ENCODE measurements around the gene SERPINB8. TPM values are rescaled to one million over a fixed set of nuclear protein-coding genes. Genes with fewer than 3 reads are reported as not detected.
"Not testable (repeated sequence)": the region's sequence is repeated elsewhere in the genome, so short reads cannot be mapped to it uniquely, and the experiment has no call there.

The SERPINB8 gene, protein sequence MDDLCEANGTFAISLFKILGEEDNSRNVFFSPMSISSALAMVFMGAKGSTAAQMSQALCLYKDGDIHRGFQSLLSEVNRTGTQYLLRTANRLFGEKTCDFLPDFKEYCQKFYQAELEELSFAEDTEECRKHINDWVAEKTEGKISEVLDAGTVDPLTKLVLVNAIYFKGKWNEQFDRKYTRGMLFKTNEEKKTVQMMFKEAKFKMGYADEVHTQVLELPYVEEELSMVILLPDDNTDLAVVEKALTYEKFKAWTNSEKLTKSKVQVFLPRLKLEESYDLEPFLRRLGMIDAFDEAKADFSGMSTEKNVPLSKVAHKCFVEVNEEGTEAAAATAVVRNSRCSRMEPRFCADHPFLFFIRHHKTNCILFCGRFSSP
- total RNA-seq = 19.5 and 20.6 TPM in 2 replicates

DNA sequence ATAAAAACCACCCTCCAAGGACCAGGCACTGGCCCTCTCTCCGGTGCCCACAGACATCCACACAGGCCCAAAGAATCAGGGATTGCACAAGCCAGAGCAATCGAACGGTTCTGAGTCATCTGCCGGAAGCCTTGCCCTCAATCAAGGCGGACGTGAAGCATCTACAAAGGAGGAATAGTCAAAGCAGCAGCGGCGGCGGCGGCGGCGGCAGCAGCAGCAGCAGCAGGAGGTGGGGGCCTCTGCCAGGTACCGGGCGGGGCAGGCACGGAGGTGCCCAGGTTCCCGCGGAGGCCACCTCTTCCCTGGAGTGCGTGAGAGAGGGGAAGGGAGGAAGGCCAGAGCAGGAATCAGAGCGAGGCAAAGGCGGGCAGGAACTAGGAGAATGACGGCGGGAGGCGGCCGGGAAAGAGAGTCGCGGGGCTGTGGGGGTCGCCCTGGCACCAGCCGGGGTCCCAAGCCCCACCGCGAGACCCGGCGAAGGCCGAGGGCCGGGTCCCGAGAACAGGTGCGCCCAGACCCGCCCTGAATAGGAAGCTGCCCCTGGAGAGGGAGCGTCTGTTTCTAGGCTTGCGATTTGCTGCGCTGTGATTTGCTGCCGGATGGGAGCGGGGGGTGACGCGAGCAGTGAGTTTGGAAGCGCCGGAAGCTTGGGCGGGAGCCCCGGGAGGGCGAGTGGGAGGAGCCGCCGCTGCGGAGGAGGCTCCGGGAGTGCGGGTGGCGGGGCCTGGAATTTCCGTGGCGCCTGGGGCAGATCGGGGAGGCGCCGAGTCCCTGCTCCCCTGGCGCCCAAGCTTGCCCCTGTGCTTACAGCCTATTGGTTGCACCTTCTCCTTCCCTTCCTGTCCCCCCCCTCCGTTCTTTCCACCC, at the start of gene SERPINB8:
Gene SERPINB8 (plus strand): TSS at position 140 of the 867 bp plus-strand sequence. CDS start 8,228 bp downstream, outside the sequence.
- intact Hi-C loops (cut with micrococcal nuclease) = loop anchor here (1.0 to 10.0 kb wide), 9 partner anchors 9 to 1785 kb away; partner anchors contain the start of genes HMSD, PHLPP1, PIGN and RELCH

- intact Hi-C loops (cut with micrococcal nuclease) = no loop called here
Measured at GRCh38 chr18:63922049-63922448, 47.8 kb upstream of the SERPINB8 start.

GRCh38 chr18:63924551-63924950, 45.3 kb upstream of the SERPINB8 start:
- intact Hi-C loops (cut with micrococcal nuclease) = no loop called here

DNA sequence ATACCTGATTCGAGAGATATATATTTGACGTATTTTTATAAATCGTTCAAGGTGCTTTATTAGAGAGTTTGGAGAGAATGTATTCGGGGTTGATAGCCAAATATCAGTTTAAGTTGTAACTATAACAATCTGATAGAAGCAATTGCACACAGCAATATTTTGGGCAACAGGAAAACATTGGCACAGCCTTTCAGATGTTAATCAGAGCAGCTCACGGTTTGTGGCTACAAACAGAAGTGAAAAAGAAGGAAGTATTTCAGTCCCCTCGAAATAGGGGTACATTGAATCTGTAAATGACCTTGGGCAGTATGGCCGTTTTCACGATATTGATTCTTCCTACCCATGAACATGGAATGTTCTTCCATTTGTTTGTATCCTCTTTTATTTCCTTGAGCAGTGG, 41.5 kb upstream of the SERPINB8 start:
- intact Hi-C loops (cut with micrococcal nuclease) = no loop called here

DNA sequence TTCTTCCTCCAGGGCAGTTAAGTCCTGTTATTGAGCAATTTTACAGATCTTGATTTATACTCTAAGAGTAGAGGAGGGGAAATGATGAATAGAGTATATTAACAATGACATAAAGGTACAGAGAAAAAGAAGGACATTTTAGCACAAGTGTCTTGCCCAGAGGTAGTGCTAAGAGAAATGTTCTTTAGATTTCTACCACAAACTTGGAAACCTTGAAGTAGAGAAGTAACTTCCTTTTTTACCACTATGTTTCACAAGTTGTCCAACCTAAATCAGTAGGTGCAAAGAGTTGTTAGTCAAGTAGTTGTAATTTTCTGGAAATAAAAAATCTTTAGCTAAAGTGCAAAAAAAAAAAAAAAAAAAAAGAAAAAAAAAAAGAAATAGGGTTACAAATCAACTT, 40.5 kb upstream of the SERPINB8 start:
- intact Hi-C loops (cut with micrococcal nuclease) = not testable (repeated sequence)

- intact Hi-C loops (cut with micrococcal nuclease) = no loop called here
Measured at GRCh38 chr18:63930773-63931354, 39.0 kb upstream of the SERPINB8 start.

DNA sequence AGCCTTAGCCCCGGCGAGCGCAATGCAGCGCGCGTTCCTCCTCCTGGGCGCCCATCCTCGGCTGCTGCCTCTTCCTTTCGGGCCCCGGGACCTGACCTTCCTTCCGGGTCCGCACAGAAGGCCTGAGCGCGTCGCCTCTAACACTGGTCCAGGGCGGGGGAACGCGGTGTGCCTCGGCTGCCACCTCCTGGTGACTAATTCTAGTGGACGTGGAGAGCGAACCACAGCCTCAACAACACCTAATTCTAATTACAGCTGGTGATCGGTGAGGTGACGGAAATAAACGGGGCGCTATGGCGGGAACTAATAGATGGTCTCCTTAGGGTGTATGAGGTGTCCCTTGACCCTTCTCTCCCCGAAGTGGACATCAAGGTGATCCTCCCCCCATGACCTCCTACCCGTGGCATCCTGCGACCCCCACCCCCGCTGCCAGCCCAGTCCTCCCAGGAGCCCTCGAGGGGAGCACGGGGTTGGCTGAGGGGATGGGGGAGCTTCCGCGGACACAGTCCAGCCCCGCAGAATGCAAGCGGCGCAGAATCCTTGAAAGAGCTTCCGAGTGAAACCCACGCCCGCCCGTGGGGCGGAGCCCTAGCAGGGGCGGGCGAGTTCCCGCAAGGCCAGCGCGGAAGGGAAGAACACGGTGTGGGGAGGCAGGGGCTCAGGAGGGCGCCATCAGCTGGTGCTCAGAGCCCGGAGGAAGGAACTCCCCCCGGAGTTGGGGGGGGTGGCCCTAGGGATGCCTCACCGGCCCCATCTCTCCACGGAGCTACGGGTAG, 33.5 kb upstream of the SERPINB8 start:
- intact Hi-C loops (cut with micrococcal nuclease) = loop anchor here (1.0 kb wide), 6 partner anchors 13 to 418 kb away; partner anchors contain the start of genes HMSD and SERPINB8

GRCh38 chr18:63936932-63937393, 32.9 kb upstream of the SERPINB8 start:
- intact Hi-C loops (cut with micrococcal nuclease) = loop anchor here (1.0 kb wide), 6 partner anchors 12 to 419 kb away; partner anchors contain the start of genes HMSD and SERPINB8

- intact Hi-C loops (cut with micrococcal nuclease) = loop anchor here (10.0 kb wide), 1 partner anchor 1225 kb away; the partner anchor contains the start of gene PHLPP1
Measured at GRCh38 chr18:63940008-63940407, 29.9 kb upstream of the SERPINB8 start.

GRCh38 chr18:63940543-63941050, 29.3 kb upstream of the SERPINB8 start:
- intact Hi-C loops (cut with micrococcal nuclease) = loop anchor here (10.0 kb wide), 1 partner anchor 1226 kb away; the partner anchor contains the start of gene PHLPP1

DNA sequence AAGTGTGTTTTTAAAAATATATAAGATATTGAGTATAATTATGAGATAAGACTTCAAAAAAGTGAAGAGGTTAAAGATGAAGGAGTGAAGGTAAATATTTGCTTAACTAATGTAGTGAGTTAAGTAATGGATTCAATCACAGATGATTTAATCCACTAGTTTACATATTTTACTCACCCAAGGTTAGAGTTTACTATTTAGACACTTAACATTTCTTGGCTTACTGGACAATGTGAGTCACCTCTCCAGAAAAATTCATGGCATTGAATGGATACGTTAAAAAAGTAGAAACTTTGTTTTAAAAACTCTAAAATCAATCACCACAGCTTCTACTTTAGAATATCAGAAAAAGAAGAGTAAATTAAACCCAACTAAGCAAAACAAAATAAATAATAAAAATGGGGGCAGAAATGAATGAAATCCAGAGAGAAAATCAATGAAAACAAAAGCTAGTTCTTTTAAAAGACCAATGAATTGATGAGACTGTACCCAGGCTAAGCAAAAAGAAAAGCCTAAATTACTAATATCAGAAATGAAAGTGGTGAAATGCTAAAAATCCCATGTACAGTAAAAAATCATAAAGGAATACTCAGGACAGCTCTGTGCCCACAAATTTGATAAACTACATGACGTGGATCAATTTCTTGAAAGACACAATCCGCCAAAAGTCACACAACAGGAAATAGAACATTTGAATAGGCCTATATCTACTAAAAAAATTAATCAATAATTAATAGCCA, 22.7 kb upstream of the SERPINB8 start:
- intact Hi-C loops (cut with micrococcal nuclease) = loop anchor here (10.0 kb wide), 1 partner anchor 1232 kb away; the partner anchor contains the start of gene PHLPP1

- intact Hi-C loops (cut with micrococcal nuclease) = loop anchor here (1.0 to 10.0 kb wide), 4 partner anchors 13 to 1234 kb away; partner anchors contain the start of genes PHLPP1 and SERPINB8
Measured at GRCh38 chr18:63949068-63949737, 20.7 kb upstream of the SERPINB8 start, which contains the start of gene HMSD. Gene HMSD, plus strand, starts transcription at chr18:63949301. Its CDS starts 4,155 bp downstream, at chr18:63953456.

DNA sequence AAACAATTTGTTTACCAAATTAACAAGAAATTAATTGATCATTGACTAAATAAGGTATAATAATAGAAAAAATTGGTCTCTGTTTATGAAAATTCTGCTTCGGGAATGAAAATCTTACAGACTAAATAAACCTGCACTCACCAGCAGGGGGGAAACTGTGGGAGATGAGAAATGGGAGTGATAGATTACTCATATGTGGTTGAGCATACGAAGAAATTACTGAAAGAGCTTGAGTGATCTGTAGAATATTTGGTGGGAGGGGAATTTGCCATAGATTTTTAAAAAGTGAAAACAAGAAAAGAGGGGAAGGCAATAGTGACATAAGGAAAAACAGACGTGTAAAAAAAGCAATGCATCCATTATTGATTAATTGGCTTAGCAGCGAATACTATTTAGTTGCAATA, 18.6 kb upstream of the SERPINB8 start:
- intact Hi-C loops (cut with micrococcal nuclease) = no loop called here

DNA sequence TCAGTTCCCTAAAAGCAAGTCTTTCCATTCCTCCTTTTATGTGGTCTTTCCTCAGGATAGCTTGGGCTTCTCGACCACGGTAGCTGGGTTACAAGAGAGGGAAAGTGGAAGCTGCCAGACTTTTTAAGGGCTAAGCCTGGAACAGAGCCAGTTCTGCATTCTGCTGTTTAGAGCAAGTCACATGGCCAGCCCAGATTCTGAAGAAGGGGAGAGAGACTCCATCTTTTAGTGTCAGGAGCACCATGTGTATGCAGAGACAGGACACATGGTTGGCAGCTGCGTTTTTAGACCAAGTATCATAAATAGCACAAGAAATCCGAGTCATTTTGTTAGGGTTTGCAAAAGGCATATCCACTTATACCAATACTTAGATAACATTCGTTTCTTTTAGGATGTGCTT, 16.1 kb upstream of the SERPINB8 start:
- intact Hi-C loops (cut with micrococcal nuclease) = no loop called here

GRCh38 chr18:63956755-63957154, 13.1 kb upstream of the SERPINB8 start:
- intact Hi-C loops (cut with micrococcal nuclease) = no loop called here

- intact Hi-C loops (cut with micrococcal nuclease) = no loop called here
Measured at GRCh38 chr18:63960891-63961290, 9.0 kb upstream of the SERPINB8 start.

DNA sequence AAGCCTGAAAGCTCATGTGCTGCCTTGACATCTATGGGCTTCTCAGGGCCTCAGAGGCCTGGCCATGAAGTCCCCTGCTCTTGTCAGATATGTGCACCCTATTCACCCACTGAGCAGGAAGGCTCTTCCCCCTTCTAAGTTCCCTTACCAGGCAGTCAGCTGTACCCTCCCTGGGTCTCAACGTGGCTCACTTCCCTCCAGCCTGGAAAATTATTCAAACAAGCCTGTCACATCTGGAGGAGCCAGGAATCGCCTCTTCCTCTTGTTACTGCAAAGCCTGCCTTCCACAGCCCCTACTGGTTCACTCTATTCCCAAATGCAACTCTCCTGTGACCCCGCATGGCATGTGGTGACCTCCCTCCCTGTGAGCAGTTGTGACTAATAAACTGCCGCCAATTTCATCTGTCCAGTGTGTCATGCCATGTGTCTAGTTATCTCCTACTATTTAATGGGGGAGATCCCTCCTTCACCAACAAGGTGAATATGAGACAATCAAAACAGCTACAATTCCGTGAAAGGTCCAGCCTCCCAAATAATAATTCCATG, 8.4 kb upstream of the SERPINB8 start:
- intact Hi-C loops (cut with micrococcal nuclease) = no loop called here

DNA sequence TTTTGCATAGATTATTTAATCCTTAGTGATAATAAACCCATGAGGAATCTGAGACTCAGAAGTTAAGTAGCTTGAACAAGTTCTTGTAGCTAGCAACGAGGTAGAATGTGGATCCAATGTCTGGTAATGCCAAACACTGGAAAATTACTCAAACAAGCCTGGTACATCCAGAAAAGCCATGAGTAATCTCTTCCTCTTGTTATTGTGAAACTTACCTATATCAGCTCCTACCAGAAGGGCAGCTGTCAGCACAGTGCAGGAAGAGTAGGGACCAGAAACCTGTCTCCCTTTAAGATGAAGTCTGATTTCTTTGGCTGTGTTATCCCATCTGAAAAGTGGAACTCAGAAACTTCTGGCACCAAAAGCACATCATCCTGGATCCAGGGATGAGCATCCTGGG, 7.7 kb upstream of the SERPINB8 start:
- intact Hi-C loops (cut with micrococcal nuclease) = loop anchor here (2.0 kb wide), 1 partner anchor 13 kb away; the partner anchor contains the start of gene HMSD
